Sigmoid colon (tissue), 7 donors: Measurements from ENCODE around the gene OMG. TPM values are rescaled to one million over a fixed set of nuclear protein-coding genes. Genes with fewer than 3 reads are reported as not detected.
"Not testable (repeated sequence)": the region's sequence is repeated elsewhere in the genome, so short reads cannot be mapped to it uniquely, and the experiment has no call there.

Experiments used
- DNase-seq: peaks from one replicate; pipeline ENCODE4 v3.0.0-alpha.2; 2019
- H3K27ac ChIP-seq, 4 donors: fragments of 200-600 bp; sonication (generic); one replicate each; pipeline ENCODE4 v1.5.1; 2016 to 2019; ENCODE audit warnings: mild to moderate bottlenecking in 1 of 4
- H3K27me3 ChIP-seq, 3 donors: fragments of 200-600 bp; sonication (generic); one replicate each; pipeline ENCODE4 v1.5.1; 2019; ENCODE audit warnings: mild to moderate bottlenecking in 1 of 3
- H3K36me3 ChIP-seq, 4 donors: fragments of 200-600 bp; sonication (generic); one replicate each; pipeline ENCODE4 v1.5.1; 2016 to 2019
- H3K4me1 ChIP-seq, 4 donors: fragments of 200-600 bp; sonication (generic); one replicate each; pipeline ENCODE4 v1.5.1; 2017 to 2019
- H3K4me3 ChIP-seq, 4 donors: fragments of 200-600 bp; sonication (generic); one replicate each; pipeline ENCODE4 v1.5.1; 2017 to 2019; ENCODE audit warnings: mild to moderate bottlenecking in 2 of 4, moderate library complexity in 1 of 4
- H3K9me3 ChIP-seq, 4 donors: fragments of 200-600 bp in 3 of 4; sonication (generic) in 3 of 4; one replicate each; pipeline versions ENCODE4 v1.5.1 to v1.6.1; 2013 to 2019
- EP300 ChIP-seq, 4 donors: sonication (generic); formaldehyde crosslinking; IDR thresholded peaks; one replicate each; pipeline ENCODE4 v1.6.1; 2017; ENCODE audit warnings: antibody characterized with exemption in 4 of 4
- POLR2A ChIP-seq, 2 donors: fragments of 450-650 bp; IDR thresholded peaks; one replicate each; pipeline ENCODE4 v1.6.1; 2016; ENCODE audit warnings: antibody characterized with exemption in 2 of 2, mild to moderate bottlenecking in 2 of 2, moderate library complexity in 2 of 2
- POLR2AphosphoS5 ChIP-seq, 4 donors: sonication (generic); formaldehyde crosslinking; IDR thresholded peaks; one replicate each; pipeline ENCODE4 v1.6.1; 2017; ENCODE audit warnings: antibody characterized with exemption in 4 of 4
- WGBS, 2 donors: extraction: QIAGEN DNeasy Blood & Tissue Kit; methylation state at CpG; one replicate each; pipeline ENCODE4 v1.1.7; 2013; 5-methylcytosine and 5-hydroxymethylcytosine counted together
- intact Hi-C: fragments of 100-400 bp; cut with DNase I; formaldehyde crosslinking; loops from one replicate; pipeline ENCODE4 v1.15.1; 2023
- polyA plus RNA-seq, 3 donors: library from polyadenylated mRNA; stranded (reverse); fragments of 200-250 nt; gene quantifications; one replicate each; pipeline ENCODE4 v1.2.3, GENCODE V29; 2013
- total RNA-seq, 4 donors: library from RNA; depleted of rRNA; stranded (reverse); fragments of >200 nt; gene quantifications; one replicate each; pipeline ENCODE4 v1.1.0, GENCODE V29; 2016
- TF ChIP-seq, protein P1 (sequence below), 4 experiments: fragments of 450-650 bp in 3 of 4; fragments of 200-600 bp in 1 of 4; IDR thresholded peaks; one replicate each; pipeline ENCODE4 v1.5.1; 2016 to 2019; ENCODE audit warnings: antibody characterized with exemption in 4 of 4, mild to moderate bottlenecking in 3 of 4, moderate library complexity in 2 of 4
- donor health status: healthy with polysubstance abuse.
- donor health status: Bipolar disorder and iron deficiency.
- donor health status: healthy.

The OMG gene
- total and polyA plus RNA-seq, 7 donors: 0.64 to 5.4 (median 1.9) TPM; not detected in 3

DNA sequence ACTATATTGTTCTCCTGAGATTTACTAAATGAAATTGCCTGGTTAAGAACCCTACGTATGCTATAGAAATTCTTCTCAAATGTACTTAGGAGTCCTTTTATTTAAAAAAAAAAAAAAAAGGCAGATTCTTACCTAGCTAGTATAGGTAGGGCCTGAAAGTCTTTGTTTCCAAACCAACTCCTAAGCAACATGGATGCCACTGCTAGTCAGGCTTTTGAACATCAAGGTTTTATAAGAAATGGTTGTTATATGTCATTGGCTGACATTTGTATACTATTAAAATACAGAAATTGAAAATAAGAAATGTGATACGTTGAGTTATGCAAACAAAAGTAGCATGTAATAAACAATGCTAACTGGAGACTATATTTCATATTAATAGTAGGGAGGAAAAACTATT is 23.2 kb upstream of the OMG start:
- WGBS, 2 donors: 54 to 85% methylated on average over 2 of the region's 2 CpGs
- H3K4me3 ChIP-seq: peak overlapping the region in 2 of 4 donors; percentile 18 to 30
- peaks cover 0 to 10% (median 0%) of the 10 kb centered on the region in 4 donors for H3K4me1 ChIP-seq
- TF ChIP-seq, protein P1, sequence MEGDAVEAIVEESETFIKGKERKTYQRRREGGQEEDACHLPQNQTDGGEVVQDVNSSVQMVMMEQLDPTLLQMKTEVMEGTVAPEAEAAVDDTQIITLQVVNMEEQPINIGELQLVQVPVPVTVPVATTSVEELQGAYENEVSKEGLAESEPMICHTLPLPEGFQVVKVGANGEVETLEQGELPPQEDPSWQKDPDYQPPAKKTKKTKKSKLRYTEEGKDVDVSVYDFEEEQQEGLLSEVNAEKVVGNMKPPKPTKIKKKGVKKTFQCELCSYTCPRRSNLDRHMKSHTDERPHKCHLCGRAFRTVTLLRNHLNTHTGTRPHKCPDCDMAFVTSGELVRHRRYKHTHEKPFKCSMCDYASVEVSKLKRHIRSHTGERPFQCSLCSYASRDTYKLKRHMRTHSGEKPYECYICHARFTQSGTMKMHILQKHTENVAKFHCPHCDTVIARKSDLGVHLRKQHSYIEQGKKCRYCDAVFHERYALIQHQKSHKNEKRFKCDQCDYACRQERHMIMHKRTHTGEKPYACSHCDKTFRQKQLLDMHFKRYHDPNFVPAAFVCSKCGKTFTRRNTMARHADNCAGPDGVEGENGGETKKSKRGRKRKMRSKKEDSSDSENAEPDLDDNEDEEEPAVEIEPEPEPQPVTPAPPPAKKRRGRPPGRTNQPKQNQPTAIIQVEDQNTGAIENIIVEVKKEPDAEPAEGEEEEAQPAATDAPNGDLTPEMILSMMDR (IDR thresholded peaks at IDR 0.05): no peak
- TF ChIP-seq EP300 (IDR thresholded peaks at IDR 0.05) (no peak), POLR2A (IDR thresholded peaks at IDR 0.05) (no peak), POLR2AphosphoS5 (IDR thresholded peaks at IDR 0.05) (no peak)
- H3K9me3 ChIP-seq: no peaks in the 10 kb centered on the region
- intact Hi-C loops: no loop called here
- H3K27ac ChIP-seq: no peak overlapping the region
- no peaks in the 10 kb centered on the region for H3K36me3 ChIP-seq
- no peaks in the 10 kb centered on the region for H3K27me3 ChIP-seq
- no peak for DNase-seq

DNA sequence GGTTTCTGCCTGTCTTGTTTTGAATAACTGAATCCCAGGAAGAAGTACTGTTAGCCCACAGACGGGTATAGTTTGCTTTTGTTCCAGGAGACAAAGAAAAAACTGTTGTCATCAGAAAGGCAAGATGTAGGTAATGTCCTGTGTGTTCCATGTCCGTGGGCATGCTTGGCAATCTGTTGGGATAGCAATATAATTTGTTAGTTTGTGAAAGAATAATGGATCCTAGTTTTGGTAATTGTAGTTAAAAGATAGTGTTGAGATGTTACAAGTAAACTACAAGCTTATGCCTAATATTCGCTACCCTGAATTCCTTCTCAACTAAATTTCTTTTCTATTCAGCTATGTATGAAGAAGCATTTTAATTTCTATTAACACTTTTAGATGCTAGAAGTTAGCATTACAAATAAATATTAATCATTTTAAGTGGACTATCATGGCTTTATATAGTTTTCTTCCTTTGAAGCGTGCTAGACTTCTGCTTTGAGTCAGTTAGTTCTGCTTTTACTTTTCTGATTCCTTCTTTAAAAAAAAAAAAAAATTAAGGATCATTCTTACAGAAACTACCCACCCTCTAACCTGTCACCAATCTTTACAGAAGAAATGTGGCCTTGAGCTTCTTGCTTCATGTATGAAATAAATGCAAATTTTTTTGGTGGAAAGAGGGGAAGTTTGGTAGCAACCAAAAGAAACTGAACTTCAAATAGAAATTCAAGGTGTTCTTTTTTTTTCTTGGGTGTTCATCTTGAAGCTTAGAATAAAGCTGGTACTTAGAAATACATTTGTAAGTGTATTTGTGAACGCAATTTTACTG is 22.0 kb upstream of the OMG start:
- peak overlapping the region; percentile 48 to 51 (median 50) for H3K27ac ChIP-seq
- H3K4me3 ChIP-seq: peak overlapping the region in 3 of 4 donors; percentile 0 to 12 (median 4)
- H3K27me3 ChIP-seq: no peaks in the 10 kb centered on the region
- H3K36me3 ChIP-seq: no peaks in the 10 kb centered on the region
- DNase-seq: no peak
- WGBS, 2 donors: 44 to 81% methylated on average over 5 of the region's 5 CpGs
- intact Hi-C loops: no loop called here
- peaks cover 0 to 10% (median 0%) of the 10 kb centered on the region in 4 donors for H3K4me1 ChIP-seq
- H3K9me3 ChIP-seq: no peaks in the 10 kb centered on the region
- no peak for TF ChIP-seq EP300 (IDR thresholded peaks at IDR 0.05)
- TF ChIP-seq POLR2AphosphoS5 (IDR thresholded peaks at IDR 0.05): no peak
- no peak for TF ChIP-seq POLR2A (IDR thresholded peaks at IDR 0.05)
- TF ChIP-seq, protein P1 (IDR thresholded peaks at IDR 0.05): no peak

DNA sequence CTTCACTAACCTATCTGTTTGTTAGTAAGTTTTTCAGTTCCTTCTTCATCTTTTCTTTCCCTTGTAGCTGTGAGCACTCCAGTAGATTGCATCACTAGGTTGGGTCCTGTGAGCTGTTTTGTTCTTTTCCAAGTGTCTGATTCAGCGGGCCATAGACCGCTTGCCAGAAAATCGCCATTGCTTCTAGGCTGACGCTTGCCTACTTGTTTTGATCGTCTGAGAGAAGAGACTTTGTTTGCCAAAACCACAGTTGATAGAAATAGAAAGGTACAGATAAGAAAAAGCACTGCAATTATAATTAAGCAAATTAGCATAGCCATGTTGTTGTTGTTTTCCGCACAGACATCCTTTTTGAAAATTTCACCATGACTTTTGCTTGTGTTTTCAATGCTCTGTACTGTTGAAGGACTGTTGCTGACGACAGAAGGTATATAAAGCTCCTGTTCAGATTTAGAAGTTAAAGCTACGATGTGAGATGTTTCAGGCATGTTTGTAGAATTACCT is 21.3 kb upstream of the OMG start:
- WGBS, 2 donors: 42 to 80% methylated on average over 8 of the region's 8 CpGs
- peak in 3 of 4 donors; percentile 42 to 46 (median 44) for TF ChIP-seq POLR2AphosphoS5 (IDR thresholded peaks at IDR 0.05)
- no peak for TF ChIP-seq EP300 (IDR thresholded peaks at IDR 0.05)
- H3K4me1 ChIP-seq: peaks cover 0 to 10% (median 0%) of the 10 kb centered on the region in 4 donors
- intact Hi-C loops: no loop called here
- H3K36me3 ChIP-seq: no peaks in the 10 kb centered on the region
- no peaks in the 10 kb centered on the region for H3K27me3 ChIP-seq
- DNase-seq: peak; percentile 76
- peak overlapping the region in 3 of 4 donors; percentile 0 to 12 (median 4) for H3K4me3 ChIP-seq
- peak overlapping the region; percentile 48 to 51 (median 50) for H3K27ac ChIP-seq
- no peaks in the 10 kb centered on the region for H3K9me3 ChIP-seq

DNA sequence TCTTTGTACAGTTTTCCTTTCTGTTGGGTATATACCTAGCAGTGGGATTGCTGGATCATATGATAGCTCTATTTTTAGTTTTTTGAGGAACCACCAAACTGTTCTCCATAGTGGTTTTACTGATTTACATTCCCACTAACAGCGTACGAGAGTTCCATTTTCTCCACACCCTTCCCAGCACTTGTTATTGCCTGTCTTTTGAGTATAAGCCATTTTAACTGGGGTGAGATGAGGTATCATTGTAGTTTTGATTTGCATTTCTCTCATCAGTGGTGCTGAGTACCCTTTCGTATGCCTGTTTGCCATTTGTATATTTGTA is 17.7 kb upstream of the OMG start:
- TF ChIP-seq EP300 (IDR thresholded peaks at IDR 0.05) (no peak), POLR2AphosphoS5 (IDR thresholded peaks at IDR 0.05) (no peak), POLR2A (IDR thresholded peaks at IDR 0.05) (no peak)
- TF ChIP-seq, protein P1 (IDR thresholded peaks at IDR 0.05): no peak
- Histone ChIP-seq H3K4me3 (no peak overlapping the region), H3K27me3 (no peaks in the 10 kb centered on the region), H3K4me1 (peaks cover 0 to 10% (median 0%) of the 10 kb centered on the region in 4 donors), H3K9me3 (no peaks in the 10 kb centered on the region), H3K27ac (peak overlapping the region in 3 of 4 donors; percentile 4 to 42 (median 11)), H3K36me3 (no peaks in the 10 kb centered on the region)
- no peak for DNase-seq
- intact Hi-C loops: no loop called here
- 72 to 76% methylated on average over 3 of the region's 3 CpGs for whole genome bisulfite sequencing, 2 donors

DNA sequence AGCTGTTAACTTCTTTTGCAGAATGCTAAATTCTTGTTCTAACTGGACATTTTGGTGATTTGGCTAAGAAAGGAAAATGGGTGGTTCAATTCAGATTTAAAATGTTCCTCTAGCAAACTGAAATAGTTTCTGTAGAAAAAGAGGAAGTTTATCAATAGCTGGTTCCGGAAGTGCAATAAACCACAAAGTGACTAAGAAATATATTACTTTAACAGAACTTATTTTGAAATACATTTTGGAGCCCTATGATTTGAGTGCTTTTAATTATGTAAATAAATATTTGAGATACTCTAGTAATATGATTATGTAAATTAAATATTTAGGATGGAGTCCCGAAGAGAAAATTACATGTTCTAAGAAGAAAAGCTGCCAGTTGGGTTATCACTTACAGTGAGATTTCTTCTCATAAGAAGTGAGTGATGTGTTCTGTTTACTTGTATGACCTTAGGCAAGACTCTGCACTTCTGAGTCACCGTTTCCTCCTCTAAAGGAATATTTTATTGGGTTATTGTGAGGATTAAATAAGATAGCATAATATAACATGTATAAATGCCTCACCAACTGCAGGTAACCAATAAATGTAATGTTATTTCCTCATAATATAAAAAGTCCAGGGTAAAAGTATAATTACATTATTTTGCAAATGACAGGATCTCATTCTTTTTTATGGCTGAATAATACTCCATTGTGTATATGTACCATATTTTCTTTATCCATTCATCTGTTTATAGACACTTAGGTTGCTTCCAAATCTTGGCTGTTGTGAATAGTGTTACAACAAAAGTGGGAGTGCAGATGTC is 17.1 kb upstream of the OMG start, which contains the start of gene EVI2B:
Gene EVI2B (minus strand): TSS at position 73 of the 800 bp plus-strand sequence. CDS start 8,445 bp downstream, outside the sequence.
- peak within 1 kb of the TSS in 3 of 4 donors; percentile 8 to 29 (median 11) for H3K4me3 ChIP-seq
- intact Hi-C loops: no loop called here
- H3K36me3 ChIP-seq: no peaks in the 10 kb centered on the region
- no peaks in the 10 kb centered on the region for H3K9me3 ChIP-seq
- H3K27ac ChIP-seq: peak within 1 kb of the TSS in 3 of 4 donors; percentile 4 to 42 (median 11)
- DNase-seq: no peak
- 14 to 19% methylated on average over 3 of the region's 3 CpGs for WGBS, 2 donors
- TF ChIP-seq, protein P1 (IDR thresholded peaks at IDR 0.05): no peak
- no peak for TF ChIP-seq POLR2A (IDR thresholded peaks at IDR 0.05)
- TF ChIP-seq POLR2AphosphoS5 (IDR thresholded peaks at IDR 0.05): no peak
- TF ChIP-seq EP300 (IDR thresholded peaks at IDR 0.05): no peak
- H3K27me3 ChIP-seq: no peaks in the 10 kb centered on the region
- peaks cover 0 to 10% (median 0%) of the 10 kb centered on the region in 4 donors for H3K4me1 ChIP-seq

DNA sequence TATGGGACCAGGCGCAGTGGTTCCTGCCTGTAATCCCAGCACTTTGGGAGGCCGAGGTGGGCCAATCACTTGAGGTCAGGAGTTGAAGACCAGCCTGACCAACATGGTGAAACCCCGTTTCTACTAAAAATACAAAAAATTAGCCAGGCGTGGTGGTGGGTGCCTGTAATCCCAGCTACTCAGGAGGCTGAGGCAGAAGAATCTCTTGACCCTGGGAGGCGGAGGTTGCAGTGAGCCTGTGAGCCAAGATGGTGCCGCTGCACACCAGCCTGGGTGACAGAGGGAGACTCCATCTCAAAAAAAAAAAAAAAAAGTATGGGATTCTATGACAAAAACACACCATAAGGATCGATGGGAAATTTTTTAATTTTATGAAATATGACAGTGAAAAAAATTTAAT is 15.2 kb upstream of the OMG start:
- H3K36me3 ChIP-seq, DNase-seq, H3K4me1 ChIP-seq, intact Hi-C loops, H3K27me3 ChIP-seq, H3K9me3 ChIP-seq: not testable (repeated sequence)
- peak overlapping the region in 1 of 4 donors; percentile 29 for H3K4me3 ChIP-seq
- 58 to 80% methylated on average over 7 of the region's 7 CpGs for WGBS, 2 donors
- peak overlapping the region in 1 of 4 donors; percentile 2 for H3K27ac ChIP-seq
